Measurements from ENCODE around the gene CNTNAP5. TPM values are rescaled to one million over a fixed set of nuclear protein-coding genes. Genes with fewer than 3 reads are reported as not detected.

Gene CNTNAP5
- total and polyA plus RNA-seq, 9 of the 15 experiments (the other 6 are each of a cell fraction or from before 2014, with no cell fraction given), result not detected

DNA sequence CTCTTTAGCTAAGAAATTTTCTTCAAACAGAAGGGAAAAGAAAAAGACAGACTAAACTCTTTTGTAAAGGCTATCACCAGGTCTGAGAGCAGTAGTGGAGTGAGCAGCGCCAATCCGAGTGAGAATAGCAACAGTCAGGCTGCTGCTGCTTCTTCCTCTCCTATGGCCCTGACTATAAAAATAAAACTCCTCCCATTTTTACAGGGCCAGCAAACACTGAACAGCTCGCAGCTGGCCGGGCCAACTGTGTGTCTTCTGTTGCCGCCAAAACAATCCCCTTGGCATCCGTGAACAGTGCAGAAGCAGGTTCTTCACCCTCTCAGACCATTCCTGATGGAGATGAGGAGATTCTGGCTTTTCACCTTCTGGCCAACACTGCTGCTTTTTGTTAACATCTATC lies 124.5 kb downstream of the CNTNAP5 start (continued):
- TF ChIP-seq ZNF277 (CRISPR knock-in tag; IDR thresholded peaks at IDR 0.05; ENCODE audit: borderline replicate concordance), result no peak
- TF ChIP-seq EP300 (IDR thresholded peaks at IDR 0.05; ENCODE audit: low read length), result no peak
- TF ChIP-seq MBD2 (IDR thresholded peaks at IDR 0.05; ENCODE audit: borderline replicate concordance, low read depth), result no peak
- no peak for TF ChIP-seq E2F3 (CRISPR knock-in tag; IDR thresholded peaks at IDR 0.05)
- TF ChIP-seq, protein P1, sequence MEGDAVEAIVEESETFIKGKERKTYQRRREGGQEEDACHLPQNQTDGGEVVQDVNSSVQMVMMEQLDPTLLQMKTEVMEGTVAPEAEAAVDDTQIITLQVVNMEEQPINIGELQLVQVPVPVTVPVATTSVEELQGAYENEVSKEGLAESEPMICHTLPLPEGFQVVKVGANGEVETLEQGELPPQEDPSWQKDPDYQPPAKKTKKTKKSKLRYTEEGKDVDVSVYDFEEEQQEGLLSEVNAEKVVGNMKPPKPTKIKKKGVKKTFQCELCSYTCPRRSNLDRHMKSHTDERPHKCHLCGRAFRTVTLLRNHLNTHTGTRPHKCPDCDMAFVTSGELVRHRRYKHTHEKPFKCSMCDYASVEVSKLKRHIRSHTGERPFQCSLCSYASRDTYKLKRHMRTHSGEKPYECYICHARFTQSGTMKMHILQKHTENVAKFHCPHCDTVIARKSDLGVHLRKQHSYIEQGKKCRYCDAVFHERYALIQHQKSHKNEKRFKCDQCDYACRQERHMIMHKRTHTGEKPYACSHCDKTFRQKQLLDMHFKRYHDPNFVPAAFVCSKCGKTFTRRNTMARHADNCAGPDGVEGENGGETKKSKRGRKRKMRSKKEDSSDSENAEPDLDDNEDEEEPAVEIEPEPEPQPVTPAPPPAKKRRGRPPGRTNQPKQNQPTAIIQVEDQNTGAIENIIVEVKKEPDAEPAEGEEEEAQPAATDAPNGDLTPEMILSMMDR (IDR thresholded peaks at IDR 0.05 in 2 of 3, conservative IDR thresholded peaks at IDR 0.05 in 1 of 3; ENCODE audit: insufficient read depth in 2 of 3, low read depth in 1 of 3, low read length in 3 of 3), result no peak
- TF ChIP-seq KDM2B (CRISPR knock-in tag; IDR thresholded peaks at IDR 0.05), result no peak
- TF ChIP-seq MAX (CRISPR knock-in tag; IDR thresholded peaks at IDR 0.05), result no peak
- no peak for TF ChIP-seq SNAPC5 (CRISPR knock-in tag; IDR thresholded peaks at IDR 0.05)
- no peak for TF ChIP-seq ZNF77 (CRISPR knock-in tag; IDR thresholded peaks at IDR 0.05)
- no peak for TF ChIP-seq MYNN (IDR thresholded peaks at IDR 0.05)
- no peak for TF ChIP-seq MYNN (CRISPR knock-in tag; IDR thresholded peaks at IDR 0.05)

All from K562 (cell line).